HepG2 (cell line): ENCODE results near the gene DNAJB12. TPM values are rescaled to one million over a fixed set of nuclear protein-coding genes. Genes with fewer than 3 reads are reported as not detected.
A peak's percentile ranks its signal among the peaks of the same experiment; 100 is the strongest.

ENCODE experiments used
- GATAD2A ChIP-seq: IDR thresholded peaks from 2 replicates; pipeline ENCODE4 v1.6.1; 2016
- MIXL1 ChIP-seq: IDR thresholded peaks from 2 replicates; pipeline ENCODE4 v1.6.1; 2016
- NRL ChIP-seq: sonication (generic); formaldehyde crosslinking; IDR thresholded peaks from 2 replicates; pipeline ENCODE4 v1.5.0; 2020; ENCODE audit warnings: missing genetic modification reagents, mild to moderate bottlenecking, moderate library complexity, borderline replicate concordance
- REPIN1 ChIP-seq: sonication (generic); formaldehyde crosslinking; IDR thresholded peaks from 2 replicates; pipeline ENCODE4 v1.8.0; 2022; ENCODE audit warnings: missing genetic modification reagents, low read depth, mild to moderate bottlenecking, borderline replicate concordance
- SALL1 ChIP-seq: sonication (generic); formaldehyde crosslinking; IDR thresholded peaks from 2 replicates; pipeline ENCODE4 v1.8.0; 2022; ENCODE audit warnings: mild to moderate bottlenecking, missing genetic modification reagents
- XRCC5 ChIP-seq: fragments of 200-400 bp; formaldehyde crosslinking; optimal IDR thresholded peaks from 2 replicates; pipeline ENCODE3; 2017; ENCODE audit warnings: mild to moderate bottlenecking, low read length
- ZNF563 ChIP-seq: sonication (generic); formaldehyde crosslinking; IDR thresholded peaks from 2 replicates; pipeline ENCODE4 v1.8.0; 2022; ENCODE audit warnings: mild to moderate bottlenecking, moderate library complexity, missing genetic modification reagents
- ZNF746 ChIP-seq: sonication (generic); formaldehyde crosslinking; IDR thresholded peaks from 2 replicates; pipeline ENCODE4 v1.8.0; 2022; ENCODE audit warnings: mild to moderate bottlenecking, missing genetic modification reagents
- ZNF883 ChIP-seq: sonication (generic); formaldehyde crosslinking; IDR thresholded peaks from 2 replicates; pipeline ENCODE4 v1.5.1; 2020; ENCODE audit warnings: mild to moderate bottlenecking, missing genetic modification reagents; ENCODE audit errors: not compliant biosample characterization
- polyA plus RNA-seq, 8 experiments: library from polyadenylated mRNA; depleted of rRNA in 3 of 8; stranded (reverse) in 7 of 8; unstranded in 1 of 8; fragments of >200 nt; fragmentation: Illumina TruSeq in 4 of 8; extraction: Trizol in 4 of 8; gene quantifications; 2 replicates each; pipeline versions ENCODE4 v1.2.1 to v1.2.3, GENCODE V29; 2011 to 2016; ENCODE audit warnings: low read depth in 4 of 8, missing spikeins in 1 of 8, mixed read lengths in 1 of 8; ENCODE audit not compliant: insufficient read depth in 1 of 8
- total RNA-seq, 5 experiments: library from RNA; depleted of rRNA; stranded (reverse); fragments of >200 nt; fragmentation: Illumina TruSeq; extraction: Trizol; gene quantifications; 2 replicates each; pipeline ENCODE4 v1.2.3, GENCODE V29; 2016; ENCODE audit warnings: low read depth in 1 of 5
- TF ChIP-seq, protein P1 (sequence below): sonication (generic); formaldehyde crosslinking; IDR thresholded peaks from 2 replicates; pipeline ENCODE4 v1.4.0; 2020; ENCODE audit warnings: missing genetic modification reagents, borderline replicate concordance
- TF ChIP-seq, protein P2 (sequence below): sonication (generic); formaldehyde crosslinking; IDR thresholded peaks from 2 replicates; pipeline ENCODE4 v1.4.0; 2020; ENCODE audit warnings: mild to moderate bottlenecking, missing genetic modification reagents
- TF ChIP-seq, protein P3 (sequence below): sonication (generic); formaldehyde crosslinking; IDR thresholded peaks from 2 replicates; pipeline ENCODE4 v1.4.0; 2020; ENCODE audit warnings: missing genetic modification reagents
- TF ChIP-seq, protein P4 (sequence below): sonication (generic); formaldehyde crosslinking; IDR thresholded peaks from 2 replicates; pipeline ENCODE4 v1.4.0; 2020; ENCODE audit warnings: missing genetic modification reagents
- TF ChIP-seq, protein P5 (sequence below): IDR thresholded peaks from 2 replicates; pipeline ENCODE4 v1.6.1; 2012; ENCODE audit warnings: inconsistent platforms

DNAJB12 gene
- total and polyA plus RNA-seq, 2 of the 13 experiments (the other 11 are each of a cell fraction or from before 2014, with no cell fraction given) = 10.8 to 18.2 TPM

DNA sequence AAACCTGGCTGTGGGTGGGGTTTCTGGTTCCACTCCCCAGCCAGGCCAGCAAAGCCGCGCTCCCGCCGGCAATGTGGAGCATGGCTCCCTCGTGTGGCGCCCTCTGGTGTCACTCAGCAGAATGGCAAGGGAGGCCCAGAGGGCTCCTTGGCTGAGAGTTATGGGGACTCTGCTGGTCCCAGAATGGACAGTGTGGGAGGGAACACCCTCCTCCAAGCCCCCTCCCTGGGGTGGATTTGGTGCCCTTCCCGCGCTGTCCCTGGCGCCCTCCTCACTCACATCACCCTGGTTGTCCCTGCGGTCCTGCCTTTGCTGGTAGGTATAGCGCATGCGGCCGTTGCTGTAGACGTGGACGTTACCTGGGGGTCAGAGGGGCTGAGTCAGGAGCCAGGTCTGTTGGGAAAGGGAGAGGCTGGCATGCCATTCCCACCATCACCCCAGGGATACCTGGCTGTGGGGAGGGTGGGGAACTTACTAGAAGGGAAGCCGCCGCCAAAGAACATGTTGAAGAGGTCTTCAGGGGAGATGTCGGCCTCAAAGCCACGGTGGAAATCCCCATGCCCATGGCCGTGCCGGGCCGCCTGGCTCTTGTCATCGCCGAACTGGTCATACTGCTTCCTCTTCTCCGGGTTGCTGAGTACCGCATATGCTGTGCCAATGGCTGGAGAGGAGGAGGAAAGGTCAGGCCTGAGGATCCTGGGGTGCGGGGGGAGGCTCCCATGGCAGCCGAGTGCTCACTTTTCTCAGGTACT lies 14.0 kb downstream of the DNAJB12 start (continued):
- TF ChIP-seq XRCC5 = peak; percentile 81
- TF ChIP-seq MIXL1 (CRISPR knock-in tag) = 0 out of 2 replicates have a peak, but pooled peaks have one; percentile 14
- TF ChIP-seq, protein P1, sequence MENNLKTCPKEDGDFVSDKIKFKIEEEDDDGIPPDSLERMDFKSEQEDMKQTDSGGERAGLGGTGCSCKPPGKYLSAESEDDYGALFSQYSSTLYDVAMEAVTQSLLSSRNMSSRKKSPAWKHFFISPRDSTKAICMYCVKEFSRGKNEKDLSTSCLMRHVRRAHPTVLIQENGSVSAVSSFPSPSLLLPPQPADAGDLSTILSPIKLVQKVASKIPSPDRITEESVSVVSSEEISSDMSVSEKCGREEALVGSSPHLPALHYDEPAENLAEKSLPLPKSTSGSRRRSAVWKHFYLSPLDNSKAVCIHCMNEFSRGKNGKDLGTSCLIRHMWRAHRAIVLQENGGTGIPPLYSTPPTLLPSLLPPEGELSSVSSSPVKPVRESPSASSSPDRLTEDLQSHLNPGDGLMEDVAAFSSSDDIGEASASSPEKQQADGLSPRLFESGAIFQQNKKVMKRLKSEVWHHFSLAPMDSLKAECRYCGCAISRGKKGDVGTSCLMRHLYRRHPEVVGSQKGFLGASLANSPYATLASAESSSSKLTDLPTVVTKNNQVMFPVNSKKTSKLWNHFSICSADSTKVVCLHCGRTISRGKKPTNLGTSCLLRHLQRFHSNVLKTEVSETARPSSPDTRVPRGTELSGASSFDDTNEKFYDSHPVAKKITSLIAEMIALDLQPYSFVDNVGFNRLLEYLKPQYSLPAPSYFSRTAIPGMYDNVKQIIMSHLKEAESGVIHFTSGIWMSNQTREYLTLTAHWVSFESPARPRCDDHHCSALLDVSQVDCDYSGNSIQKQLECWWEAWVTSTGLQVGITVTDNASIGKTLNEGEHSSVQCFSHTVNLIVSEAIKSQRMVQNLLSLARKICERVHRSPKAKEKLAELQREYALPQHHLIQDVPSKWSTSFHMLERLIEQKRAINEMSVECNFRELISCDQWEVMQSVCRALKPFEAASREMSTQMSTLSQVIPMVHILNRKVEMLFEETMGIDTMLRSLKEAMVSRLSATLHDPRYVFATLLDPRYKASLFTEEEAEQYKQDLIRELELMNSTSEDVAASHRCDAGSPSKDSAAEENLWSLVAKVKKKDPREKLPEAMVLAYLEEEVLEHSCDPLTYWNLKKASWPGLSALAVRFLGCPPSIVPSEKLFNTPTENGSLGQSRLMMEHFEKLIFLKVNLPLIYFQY = no peak
- TF ChIP-seq GATAD2A (CRISPR knock-in tag) = 0 out of 2 replicates have a peak, but pooled peaks have one; percentile 20
- 0 out of 2 replicates have a peak, but pooled peaks have one; percentile 25 for TF ChIP-seq ZNF563 (CRISPR knock-in tag)
- TF ChIP-seq, protein P2, sequence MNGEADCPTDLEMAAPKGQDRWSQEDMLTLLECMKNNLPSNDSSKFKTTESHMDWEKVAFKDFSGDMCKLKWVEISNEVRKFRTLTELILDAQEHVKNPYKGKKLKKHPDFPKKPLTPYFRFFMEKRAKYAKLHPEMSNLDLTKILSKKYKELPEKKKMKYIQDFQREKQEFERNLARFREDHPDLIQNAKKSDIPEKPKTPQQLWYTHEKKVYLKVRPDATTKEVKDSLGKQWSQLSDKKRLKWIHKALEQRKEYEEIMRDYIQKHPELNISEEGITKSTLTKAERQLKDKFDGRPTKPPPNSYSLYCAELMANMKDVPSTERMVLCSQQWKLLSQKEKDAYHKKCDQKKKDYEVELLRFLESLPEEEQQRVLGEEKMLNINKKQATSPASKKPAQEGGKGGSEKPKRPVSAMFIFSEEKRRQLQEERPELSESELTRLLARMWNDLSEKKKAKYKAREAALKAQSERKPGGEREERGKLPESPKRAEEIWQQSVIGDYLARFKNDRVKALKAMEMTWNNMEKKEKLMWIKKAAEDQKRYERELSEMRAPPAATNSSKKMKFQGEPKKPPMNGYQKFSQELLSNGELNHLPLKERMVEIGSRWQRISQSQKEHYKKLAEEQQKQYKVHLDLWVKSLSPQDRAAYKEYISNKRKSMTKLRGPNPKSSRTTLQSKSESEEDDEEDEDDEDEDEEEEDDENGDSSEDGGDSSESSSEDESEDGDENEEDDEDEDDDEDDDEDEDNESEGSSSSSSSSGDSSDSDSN (CRISPR knock-in tag) = peak; percentile 28; the same call in 1 of the 2 replicates
- peak; percentile 30 for TF ChIP-seq ZNF883 (CRISPR knock-in tag)
- TF ChIP-seq, protein P3, sequence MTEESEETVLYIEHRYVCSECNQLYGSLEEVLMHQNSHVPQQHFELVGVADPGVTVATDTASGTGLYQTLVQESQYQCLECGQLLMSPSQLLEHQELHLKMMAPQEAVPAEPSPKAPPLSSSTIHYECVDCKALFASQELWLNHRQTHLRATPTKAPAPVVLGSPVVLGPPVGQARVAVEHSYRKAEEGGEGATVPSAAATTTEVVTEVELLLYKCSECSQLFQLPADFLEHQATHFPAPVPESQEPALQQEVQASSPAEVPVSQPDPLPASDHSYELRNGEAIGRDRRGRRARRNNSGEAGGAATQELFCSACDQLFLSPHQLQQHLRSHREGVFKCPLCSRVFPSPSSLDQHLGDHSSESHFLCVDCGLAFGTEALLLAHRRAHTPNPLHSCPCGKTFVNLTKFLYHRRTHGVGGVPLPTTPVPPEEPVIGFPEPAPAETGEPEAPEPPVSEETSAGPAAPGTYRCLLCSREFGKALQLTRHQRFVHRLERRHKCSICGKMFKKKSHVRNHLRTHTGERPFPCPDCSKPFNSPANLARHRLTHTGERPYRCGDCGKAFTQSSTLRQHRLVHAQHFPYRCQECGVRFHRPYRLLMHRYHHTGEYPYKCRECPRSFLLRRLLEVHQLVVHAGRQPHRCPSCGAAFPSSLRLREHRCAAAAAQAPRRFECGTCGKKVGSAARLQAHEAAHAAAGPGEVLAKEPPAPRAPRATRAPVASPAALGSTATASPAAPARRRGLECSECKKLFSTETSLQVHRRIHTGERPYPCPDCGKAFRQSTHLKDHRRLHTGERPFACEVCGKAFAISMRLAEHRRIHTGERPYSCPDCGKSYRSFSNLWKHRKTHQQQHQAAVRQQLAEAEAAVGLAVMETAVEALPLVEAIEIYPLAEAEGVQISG (CRISPR knock-in tag) = peak; percentile 48; the same call in 1 of the 2 replicates
- TF ChIP-seq NRL = peak; percentile 50; the same call in 1 of the 2 replicates
- TF ChIP-seq REPIN1 (CRISPR knock-in tag) = peak; percentile 60; the same call in 1 of the 2 replicates
- TF ChIP-seq, protein P4, sequence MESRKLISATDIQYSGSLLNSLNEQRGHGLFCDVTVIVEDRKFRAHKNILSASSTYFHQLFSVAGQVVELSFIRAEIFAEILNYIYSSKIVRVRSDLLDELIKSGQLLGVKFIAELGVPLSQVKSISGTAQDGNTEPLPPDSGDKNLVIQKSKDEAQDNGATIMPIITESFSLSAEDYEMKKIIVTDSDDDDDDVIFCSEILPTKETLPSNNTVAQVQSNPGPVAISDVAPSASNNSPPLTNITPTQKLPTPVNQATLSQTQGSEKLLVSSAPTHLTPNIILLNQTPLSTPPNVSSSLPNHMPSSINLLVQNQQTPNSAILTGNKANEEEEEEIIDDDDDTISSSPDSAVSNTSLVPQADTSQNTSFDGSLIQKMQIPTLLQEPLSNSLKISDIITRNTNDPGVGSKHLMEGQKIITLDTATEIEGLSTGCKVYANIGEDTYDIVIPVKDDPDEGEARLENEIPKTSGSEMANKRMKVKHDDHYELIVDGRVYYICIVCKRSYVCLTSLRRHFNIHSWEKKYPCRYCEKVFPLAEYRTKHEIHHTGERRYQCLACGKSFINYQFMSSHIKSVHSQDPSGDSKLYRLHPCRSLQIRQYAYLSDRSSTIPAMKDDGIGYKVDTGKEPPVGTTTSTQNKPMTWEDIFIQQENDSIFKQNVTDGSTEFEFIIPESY (CRISPR knock-in tag) = peak; percentile 99
- no peak for TF ChIP-seq ZNF746 (CRISPR knock-in tag)
- TF ChIP-seq SALL1 (CRISPR knock-in tag) = peak; percentile 50; the same call in 1 of the 2 replicates
- TF ChIP-seq, protein P5, sequence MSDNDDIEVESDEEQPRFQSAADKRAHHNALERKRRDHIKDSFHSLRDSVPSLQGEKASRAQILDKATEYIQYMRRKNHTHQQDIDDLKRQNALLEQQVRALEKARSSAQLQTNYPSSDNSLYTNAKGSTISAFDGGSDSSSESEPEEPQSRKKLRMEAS = peak; percentile 58; the same call in 1 of the 2 replicates
